IPS-11a (cell line): ENCODE measurements around the gene KISS1.
"Not testable (repeated sequence)": the region's sequence is repeated elsewhere in the genome, so short reads cannot be mapped to it uniquely, and the experiment has no call there.

Experiments used
- H3K4me3 ChIP-seq: one replicate; pipeline ENCODE4 v1.5.1; 2013; ENCODE audit warnings: low read depth, low read length, control low read depth

Gene KISS1

GRCh38 chr1:204196068-204196795, at the start of gene KISS1:
Gene KISS1 (minus strand): TSS chr1:204196491. CDS start chr1:204192876, 3,615 bp downstream.
- no peak within 1 kb of the TSS for H3K4me3 ChIP-seq

- H3K4me3 ChIP-seq = no peak overlapping the region
Observed at GRCh38 chr1:204242920-204243319, 46.6 kb upstream of the KISS1 start.

GRCh38 chr1:204241914-204242313, 45.6 kb upstream of the KISS1 start:
- no peak overlapping the region for H3K4me3 ChIP-seq

GRCh38 chr1:204241050-204241449, 44.8 kb upstream of the KISS1 start:
- no peak overlapping the region for H3K4me3 ChIP-seq

- no peak overlapping the region for H3K4me3 ChIP-seq
Observed at GRCh38 chr1:204240233-204240632, 43.9 kb upstream of the KISS1 start.

GRCh38 chr1:204239401-204239800, 43.1 kb upstream of the KISS1 start:
- H3K4me3 ChIP-seq = not testable (repeated sequence)

- H3K4me3 ChIP-seq = not testable (repeated sequence)
Observed at GRCh38 chr1:204238520-204238919, 42.2 kb upstream of the KISS1 start.

GRCh38 chr1:204237515-204237914, 41.2 kb upstream of the KISS1 start:
- H3K4me3 ChIP-seq = not testable (repeated sequence)

- no peak overlapping the region for H3K4me3 ChIP-seq
Observed at GRCh38 chr1:204232526-204232925, 36.2 kb upstream of the KISS1 start.

- H3K4me3 ChIP-seq = no peak overlapping the region
Observed at GRCh38 chr1:204230211-204230610, 33.9 kb upstream of the KISS1 start.

- no peak overlapping the region for H3K4me3 ChIP-seq
Observed at GRCh38 chr1:204228896-204229295, 32.6 kb upstream of the KISS1 start.

GRCh38 chr1:204227996-204228785, 31.9 kb upstream of the KISS1 start:
- no peak overlapping the region for H3K4me3 ChIP-seq

GRCh38 chr1:204227351-204227750, 31.1 kb upstream of the KISS1 start:
- no peak overlapping the region for H3K4me3 ChIP-seq

GRCh38 chr1:204225841-204226735, 29.8 kb upstream of the KISS1 start:
- H3K4me3 ChIP-seq = no peak overlapping the region

- H3K4me3 ChIP-seq = no peak overlapping the region
Observed at GRCh38 chr1:204224655-204225054, 28.4 kb upstream of the KISS1 start.

- no peak overlapping the region for H3K4me3 ChIP-seq
Observed at GRCh38 chr1:204223129-204223860, 27.0 kb upstream of the KISS1 start.

- no peak overlapping the region for H3K4me3 ChIP-seq
Observed at GRCh38 chr1:204222764-204223055, 26.4 kb upstream of the KISS1 start.

GRCh38 chr1:204222006-204222763, 25.9 kb upstream of the KISS1 start:
- H3K4me3 ChIP-seq = no peak overlapping the region

- no peak overlapping the region for H3K4me3 ChIP-seq
Observed at GRCh38 chr1:204221271-204221670, 25.0 kb upstream of the KISS1 start.

GRCh38 chr1:204219971-204220616, 23.8 kb upstream of the KISS1 start:
- H3K4me3 ChIP-seq = no peak overlapping the region
